ENCODE results near the gene PLSCR1.
"Not testable (repeated sequence)": the region's sequence is repeated elsewhere in the genome, so short reads cannot be mapped to it uniquely, and the experiment has no call there.

PLSCR1 gene

DNA sequence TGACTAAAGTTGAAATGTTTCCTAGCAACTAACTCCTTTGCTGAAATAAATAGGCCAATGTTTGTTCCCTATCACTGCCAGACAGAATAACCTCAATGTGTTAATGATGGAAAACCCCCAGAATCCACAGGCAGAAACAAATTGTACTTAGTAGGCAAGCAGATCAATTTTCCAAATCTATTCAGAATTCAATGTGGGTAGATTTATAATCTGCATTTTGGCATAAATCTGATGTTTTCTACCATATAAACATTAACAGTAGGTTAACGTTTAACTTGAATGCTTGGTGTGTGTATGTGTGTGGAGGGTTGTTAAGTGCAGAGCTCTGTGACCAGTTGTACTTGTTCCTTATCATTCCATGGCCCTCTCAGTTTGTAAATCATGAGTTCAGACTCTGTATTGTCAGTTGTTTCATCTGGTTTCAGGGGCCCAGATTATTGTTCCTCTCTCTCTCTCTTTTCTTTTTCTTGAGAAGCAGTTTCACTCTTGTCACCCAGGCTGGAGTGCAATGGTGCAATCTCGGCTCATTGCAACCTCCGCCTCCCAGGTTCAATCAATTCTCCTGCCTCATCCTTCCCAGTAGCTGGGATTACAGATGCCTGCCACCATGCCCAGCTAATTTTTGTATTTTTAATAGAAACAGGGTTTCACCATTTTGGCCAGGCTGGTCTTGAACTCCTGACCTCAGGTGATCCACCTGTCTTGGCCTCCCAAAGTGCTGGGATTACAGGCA, 32.8 kb downstream of the PLSCR1 start:
- FAIRE-seq: no peak

DNA sequence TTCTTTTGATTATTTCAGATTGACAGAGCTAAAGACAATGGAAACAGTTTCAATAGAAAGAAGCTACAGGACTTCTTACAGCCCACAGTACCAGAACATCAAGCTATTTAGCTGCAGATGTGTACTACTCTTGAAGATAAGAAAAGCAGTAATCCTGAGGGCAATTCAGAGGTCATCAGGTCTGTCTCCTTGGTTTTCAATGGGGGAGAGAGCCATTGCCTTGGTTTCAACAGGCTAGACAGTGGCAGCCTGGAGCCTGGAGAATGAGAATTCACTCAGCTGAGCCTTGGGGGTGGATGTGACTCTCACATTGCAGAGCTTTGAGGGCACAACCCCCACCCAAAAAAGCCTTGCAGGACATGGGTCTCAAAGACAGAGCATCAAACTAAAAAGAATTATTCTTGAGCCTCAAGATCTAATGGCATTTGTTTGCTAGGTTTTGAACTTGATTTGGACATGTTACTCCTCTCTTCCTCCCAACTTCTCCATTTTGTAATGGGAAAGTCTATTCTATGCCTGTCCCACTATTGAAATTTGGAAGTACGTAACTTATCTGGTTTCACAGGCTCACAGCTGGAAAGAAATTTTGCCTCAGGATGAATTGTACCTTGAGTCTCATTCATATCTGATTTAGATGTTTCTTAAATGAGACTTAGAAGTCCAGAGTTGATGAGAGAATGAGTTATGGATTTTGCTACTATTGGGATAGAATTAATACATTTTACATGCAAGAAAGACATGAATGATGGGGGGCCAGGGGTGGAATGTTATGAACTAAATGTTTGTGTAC, 36.9 kb downstream of the PLSCR1 start:
- FAIRE-seq: no peak

DNA sequence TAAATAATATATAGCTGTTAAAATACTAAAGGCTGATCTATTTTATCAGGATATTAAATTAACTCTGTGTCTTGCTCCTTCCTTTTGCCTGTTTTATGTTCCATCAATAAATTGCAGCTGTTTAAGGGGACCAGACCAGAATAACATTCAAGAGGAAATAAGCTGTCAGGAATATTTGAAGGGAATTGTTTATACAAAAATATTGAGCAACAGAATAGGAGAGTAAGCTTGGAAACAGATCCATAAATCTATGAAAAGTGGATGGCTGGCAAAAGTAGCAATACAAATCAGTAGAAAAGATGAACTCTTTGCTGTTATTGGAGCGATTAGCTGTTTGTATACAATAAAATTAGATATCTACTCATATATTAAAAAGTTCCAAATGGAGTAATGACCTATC, 38.9 kb downstream of the PLSCR1 start:
- FAIRE-seq: no peak

GRCh38 chr3:146504498-146505197, 39.8 kb downstream of the PLSCR1 start:
- FAIRE-seq: no peak

DNA sequence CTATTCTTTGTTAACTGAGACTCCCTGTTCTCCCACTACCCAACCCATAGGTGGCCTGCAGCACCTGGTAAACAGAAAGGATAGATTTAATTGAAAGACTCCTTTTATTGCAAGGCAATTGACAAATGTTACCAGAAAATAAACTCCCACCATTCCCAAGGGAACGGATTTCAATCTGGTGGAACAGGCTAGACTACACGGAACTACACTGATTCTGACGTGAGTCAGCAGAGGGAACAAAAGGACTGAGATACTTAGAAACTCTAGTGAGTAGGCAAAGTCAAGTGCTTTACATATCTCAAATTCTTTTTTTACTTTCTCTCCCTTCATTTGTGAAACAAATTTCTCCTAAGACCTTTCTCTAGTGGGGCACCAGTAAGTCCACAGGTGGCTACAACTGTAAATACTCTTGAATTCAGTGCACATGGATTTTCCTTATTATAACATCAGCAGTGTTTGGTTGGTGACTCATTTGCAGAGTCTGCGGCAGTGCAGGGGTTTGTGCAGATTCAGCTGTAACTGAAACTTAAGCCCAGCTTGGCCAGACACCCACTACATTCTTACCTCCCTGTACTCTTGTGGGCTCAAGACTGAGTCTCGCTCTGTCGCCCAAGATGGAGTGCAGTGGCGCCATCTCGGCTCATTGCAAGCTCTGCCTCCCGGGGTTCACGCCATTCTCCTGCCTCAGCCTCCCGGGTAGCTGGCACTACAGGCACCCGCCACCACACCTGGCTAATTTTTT, 40.8 kb downstream of the PLSCR1 start:
- no peak for FAIRE-seq

- no peak for FAIRE-seq
These were observed 41.4 kb downstream of the PLSCR1 start for GRCh38 chr3:146502887-146503460.

GRCh38 chr3:146501752-146502151, 42.7 kb downstream of the PLSCR1 start:
- no peak for FAIRE-seq

DNA sequence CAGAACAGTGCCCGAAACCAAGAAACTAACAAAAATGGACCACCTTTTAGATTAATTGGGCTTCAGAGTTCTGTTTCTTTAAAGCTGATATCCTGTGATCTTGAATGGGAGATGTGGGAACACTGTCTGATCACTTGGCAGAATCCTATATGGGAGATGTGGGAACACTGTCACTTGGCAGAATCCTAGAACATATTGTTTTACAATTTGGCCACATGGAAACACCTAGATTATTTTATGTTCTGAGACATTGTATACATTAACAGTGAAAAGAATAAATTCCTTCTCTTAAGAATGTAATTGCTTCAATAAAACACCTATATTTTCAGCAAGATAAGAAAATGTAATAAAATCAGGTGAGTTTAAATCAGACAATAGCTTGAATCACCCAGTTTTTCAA, 44.7 kb downstream of the PLSCR1 start:
- no peak for FAIRE-seq

- no peak for FAIRE-seq
These were observed 46.2 kb downstream of the PLSCR1 start for GRCh38 chr3:146498002-146498736.

DNA sequence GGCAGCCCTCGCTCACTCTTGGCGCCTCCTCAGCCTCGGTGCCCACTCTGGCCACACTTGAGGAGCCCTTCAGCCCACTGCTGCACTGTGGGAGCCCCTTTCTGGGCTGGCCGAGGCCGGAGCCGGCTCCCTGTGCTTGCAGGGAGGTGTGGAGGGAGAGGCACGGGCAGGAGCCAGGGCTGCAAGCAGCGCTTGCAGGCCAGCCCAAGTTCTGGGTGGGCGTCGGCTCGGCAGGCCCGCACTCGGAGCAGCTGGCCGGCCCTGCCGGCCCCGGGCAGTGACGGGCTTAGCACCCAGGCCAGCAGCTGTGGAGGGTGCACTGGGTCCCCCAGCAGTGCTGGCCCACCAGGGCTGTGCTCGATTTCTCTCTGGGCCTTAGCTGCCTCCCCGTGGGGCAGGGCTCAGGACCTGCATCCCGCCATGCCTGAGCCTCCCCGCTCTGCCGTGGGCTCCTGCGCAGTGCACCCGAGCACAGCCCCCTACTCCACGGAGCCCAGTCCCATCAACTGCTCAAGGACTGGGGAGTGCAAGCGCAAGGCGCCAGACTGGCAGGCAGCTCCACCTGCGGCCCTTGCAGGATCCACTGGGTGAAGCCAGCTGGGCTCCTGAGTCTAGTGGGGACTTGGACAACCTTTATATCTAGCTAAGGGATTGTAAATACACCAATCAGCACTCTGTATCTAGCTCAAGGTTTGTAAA, 47.1 kb downstream of the PLSCR1 start:
- FAIRE-seq: not testable (repeated sequence)

GRCh38 chr3:146496726-146497125, 47.7 kb downstream of the PLSCR1 start:
- FAIRE-seq: no peak

DNA sequence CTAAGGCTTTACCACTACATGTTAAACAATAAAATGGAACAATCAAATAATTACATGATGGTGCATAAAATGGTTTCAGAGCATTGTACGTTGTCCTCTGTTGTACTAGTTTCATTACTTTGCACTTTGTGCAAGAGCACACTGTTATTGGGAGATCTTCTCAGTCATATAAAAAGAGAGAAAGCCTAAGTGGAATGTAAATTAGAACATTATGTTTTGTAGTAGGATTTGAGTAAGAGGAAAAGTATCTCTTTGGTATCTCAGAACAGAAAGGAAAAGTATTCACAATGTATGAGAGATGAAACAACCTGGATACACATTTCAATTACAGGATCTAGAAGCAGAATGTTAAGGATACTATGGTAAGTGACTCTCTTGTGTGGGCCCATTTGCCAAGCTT, 48.2 kb downstream of the PLSCR1 start:
- no peak for FAIRE-seq

- FAIRE-seq: no peak
These were observed 50.6 kb downstream of the PLSCR1 start for GRCh38 chr3:146493761-146494160.

DNA sequence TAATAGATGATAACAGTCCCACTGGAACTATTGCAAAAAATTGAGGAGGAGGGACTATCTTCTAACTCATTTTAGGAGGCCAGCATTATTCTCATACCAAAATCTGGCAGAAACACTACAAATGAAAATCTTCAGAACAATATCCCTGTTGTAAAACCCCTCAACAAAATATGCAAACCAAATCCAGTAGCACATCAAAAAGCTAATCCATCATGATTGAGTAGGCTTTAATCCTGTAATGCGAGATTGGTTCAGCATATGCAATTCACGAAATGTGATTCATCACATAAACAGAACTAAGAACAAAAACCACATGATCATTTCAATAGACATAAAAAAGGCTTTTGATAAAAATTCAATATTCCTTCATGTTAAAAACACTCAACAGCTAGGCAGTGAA, 51.2 kb downstream of the PLSCR1 start:
- FAIRE-seq: no peak

DNA sequence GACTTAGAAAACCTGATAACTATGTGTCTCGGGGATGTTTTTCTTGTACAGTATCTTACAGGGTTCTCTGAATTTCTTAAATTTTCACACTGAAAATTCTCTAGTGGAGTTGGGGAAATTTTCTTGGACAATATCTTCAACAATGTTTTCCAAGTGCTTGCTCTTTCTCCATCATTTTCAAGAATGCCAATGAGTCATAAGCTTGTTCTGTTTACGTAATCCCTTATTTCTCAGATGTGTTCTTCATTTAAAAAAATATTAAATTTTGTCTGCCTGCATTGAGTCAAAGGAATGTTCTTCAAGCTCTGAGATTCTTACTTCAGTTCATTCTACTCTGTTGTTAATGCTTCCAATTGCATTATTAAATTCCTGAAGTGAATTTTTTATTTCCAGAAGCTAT, 53.1 kb downstream of the PLSCR1 start:
- no peak for FAIRE-seq

DNA sequence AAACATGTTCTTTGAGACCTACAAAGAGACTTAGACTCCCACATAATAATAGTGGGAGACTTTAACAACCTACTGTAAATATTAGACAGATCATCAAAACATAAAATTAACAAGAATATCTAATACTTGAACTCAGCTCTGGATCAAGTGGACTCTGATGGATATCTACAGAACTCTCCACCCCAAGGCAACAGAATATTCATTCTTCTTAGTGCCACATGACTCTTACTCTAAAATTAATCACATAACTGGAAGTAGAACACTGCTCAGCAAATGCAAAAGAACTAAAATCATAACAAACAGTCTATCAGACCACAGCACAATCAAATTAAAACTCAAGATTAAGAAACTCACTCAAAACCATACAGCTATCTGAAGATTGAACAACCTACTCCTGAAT, 59.1 kb downstream of the PLSCR1 start:
- no peak for FAIRE-seq

DNA sequence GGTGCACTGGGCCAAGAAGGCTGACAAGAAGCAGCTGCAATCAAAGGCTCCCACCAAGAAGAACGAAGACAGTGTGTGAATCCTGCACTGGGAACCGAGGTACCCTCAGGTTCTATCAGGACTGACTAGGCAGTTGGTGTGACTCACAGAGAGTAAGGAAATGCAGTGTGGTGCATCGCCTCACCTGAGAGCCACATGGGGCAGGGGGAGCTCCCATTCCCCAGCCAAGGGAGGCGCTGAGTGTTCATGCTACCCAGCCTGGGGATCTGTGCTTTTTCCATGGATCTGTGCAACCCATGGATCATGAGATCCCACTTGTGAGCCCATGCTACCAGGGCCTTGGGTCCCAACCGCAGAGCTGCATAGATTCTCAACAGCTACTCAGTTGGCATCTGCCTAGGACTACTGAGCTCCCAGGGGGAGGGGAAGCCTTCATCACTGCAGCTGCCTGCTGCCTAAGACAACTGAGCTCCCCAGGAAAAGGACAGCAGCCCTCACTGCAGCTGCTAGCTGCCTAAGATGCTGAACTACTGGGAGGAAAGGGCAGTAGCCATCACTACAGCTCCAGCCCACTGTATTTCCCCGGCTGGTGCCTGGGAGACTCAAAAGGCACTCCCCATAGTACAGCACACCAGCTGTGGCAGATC, 68.2 kb downstream of the PLSCR1 start:
- FAIRE-seq: no peak

DNA sequence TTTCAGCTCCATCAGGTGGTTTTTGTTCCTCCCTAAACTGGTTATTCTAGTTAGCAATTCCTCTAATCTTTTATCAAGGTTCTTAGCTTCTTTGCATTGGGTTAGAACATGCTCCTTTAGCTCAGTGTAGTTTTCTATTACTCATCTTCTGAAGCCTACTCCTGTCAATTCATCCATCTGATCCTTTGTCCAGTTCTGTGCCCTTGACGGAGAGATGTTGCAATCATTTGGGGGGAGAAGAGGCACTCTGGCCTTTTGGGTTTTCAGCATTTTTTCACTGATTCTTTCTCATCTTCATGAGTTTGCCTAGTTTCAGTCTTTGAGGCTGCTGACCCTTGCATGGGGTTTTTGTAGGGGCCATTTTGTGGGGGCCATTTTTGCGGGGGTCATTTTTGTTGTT, 69.4 kb downstream of the PLSCR1 start:
- not testable (repeated sequence) for FAIRE-seq

DNA sequence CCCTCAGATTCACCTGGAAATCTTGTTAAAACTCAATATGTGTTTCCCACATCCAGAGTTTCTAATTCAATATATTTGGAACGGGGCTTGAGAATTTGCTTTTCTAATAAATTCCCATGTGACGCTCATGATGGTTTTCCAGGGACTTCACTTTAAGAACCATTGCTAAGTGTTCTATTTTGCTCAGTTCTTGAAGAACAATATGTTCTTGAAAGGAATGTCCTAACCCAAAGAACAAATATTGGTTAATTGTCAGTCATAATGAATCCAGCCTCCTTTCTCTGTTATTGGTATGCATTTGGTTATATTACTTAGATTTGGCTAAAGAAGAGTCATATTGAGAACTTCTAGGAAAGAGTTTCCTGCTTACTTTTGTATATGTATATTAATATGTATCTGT, 70.7 kb downstream of the PLSCR1 start:
- FAIRE-seq: no peak

DNA sequence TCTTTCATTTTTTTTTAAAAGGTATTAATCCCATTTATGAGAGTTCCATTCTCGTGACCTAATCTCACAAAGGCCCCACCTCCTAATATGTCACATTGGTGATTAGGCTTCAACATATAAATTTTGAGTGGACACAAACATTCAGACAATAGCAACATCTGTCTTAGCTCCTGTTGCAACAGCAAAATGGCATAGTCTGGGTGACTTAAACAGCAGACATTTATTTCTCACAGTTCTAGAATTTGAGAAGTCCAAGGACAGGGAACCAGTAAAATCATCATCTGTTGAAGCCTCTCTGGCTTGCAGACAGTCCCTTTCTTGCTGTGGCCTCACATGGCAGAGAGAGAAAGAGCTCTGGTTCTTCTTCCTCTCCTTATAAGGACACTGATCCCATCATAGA, 71.8 kb downstream of the PLSCR1 start:
- no peak for FAIRE-seq

DNA sequence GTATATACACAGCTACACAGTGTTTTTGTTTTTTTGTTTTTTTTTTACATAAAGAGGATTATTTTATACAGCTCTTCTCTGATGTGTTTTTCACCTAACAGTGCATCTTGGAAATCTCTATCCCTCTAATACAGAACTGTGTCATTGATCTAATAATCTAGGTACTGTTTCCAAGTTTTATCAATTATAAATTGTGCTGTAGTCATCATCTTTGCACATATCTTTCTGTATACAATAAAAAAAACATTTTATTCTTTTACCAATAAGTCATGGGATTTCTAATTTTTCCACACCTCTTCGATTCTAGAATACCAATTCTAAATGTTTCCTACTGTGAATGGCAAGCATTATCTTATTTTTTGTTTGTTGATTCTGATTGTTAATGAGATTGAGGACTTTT, 73.4 kb downstream of the PLSCR1 start:
- no peak for FAIRE-seq
